Endothelial cell (in vitro differentiated cells): ENCODE data around the gene LARP6. TPM values are rescaled to one million over a fixed set of nuclear protein-coding genes. Genes with fewer than 3 reads are reported as not detected.
A peak's percentile ranks its signal among the peaks of the same experiment; 100 is the strongest.

Experiments used
- DNase-seq: peaks from one replicate; pipeline ENCODE4 v3.0.0; 2021; ENCODE audit warnings: low spot score
- H3K27ac Mint-ChIP-seq: one replicate; pipeline ENCODE4 v1.8.0; 2021; ENCODE audit warnings: mixed read lengths, inconsistent platforms; ENCODE audit not compliant: unreplicated experiment
- H3K27me3 Mint-ChIP-seq: one replicate; pipeline ENCODE4 v1.8.0; 2021; ENCODE audit warnings: mild to moderate bottlenecking, moderate library complexity, mixed read lengths, inconsistent platforms; ENCODE audit not compliant: unreplicated experiment
- H3K36me3 Mint-ChIP-seq: one replicate; pipeline ENCODE4 v1.8.0; 2021; ENCODE audit warnings: mild to moderate bottlenecking, low read depth, mixed read lengths, inconsistent platforms; ENCODE audit not compliant: unreplicated experiment
- H3K4me1 Mint-ChIP-seq: one replicate; pipeline ENCODE4 v1.8.0; 2021; ENCODE audit warnings: mild to moderate bottlenecking, mixed read lengths, inconsistent platforms; ENCODE audit not compliant: unreplicated experiment
- H3K4me3 Mint-ChIP-seq: one replicate; pipeline ENCODE4 v1.8.0; 2021; ENCODE audit warnings: mild to moderate bottlenecking, mixed read lengths, inconsistent platforms; ENCODE audit not compliant: unreplicated experiment
- H3K9me3 Mint-ChIP-seq: one replicate; pipeline ENCODE4 v1.8.0; 2021; ENCODE audit warnings: mixed read lengths, inconsistent platforms; ENCODE audit not compliant: unreplicated experiment
- total RNA-seq: library from RNA; stranded (reverse); fragmentation: NEBNext Ultra II Directional; extraction: Animal tissue kit (Norgen Biotek cat#: 25700); gene quantifications from one replicate; pipeline ENCODE4 v1.2.1, GENCODE V29; 2021; ENCODE audit not compliant: unreplicated experiment
- TF ChIP-seq, protein P1 (sequence below): fragments of 200-600 bp; sonication (generic); IDR thresholded peaks from one replicate; pipeline ENCODE4 v1.5.0; 2021; ENCODE audit warnings: antibody characterized with exemption; ENCODE audit not compliant: unreplicated experiment

Gene LARP6
- total RNA-seq, 1 donor from 2014 or later = 4.5 TPM

DNA sequence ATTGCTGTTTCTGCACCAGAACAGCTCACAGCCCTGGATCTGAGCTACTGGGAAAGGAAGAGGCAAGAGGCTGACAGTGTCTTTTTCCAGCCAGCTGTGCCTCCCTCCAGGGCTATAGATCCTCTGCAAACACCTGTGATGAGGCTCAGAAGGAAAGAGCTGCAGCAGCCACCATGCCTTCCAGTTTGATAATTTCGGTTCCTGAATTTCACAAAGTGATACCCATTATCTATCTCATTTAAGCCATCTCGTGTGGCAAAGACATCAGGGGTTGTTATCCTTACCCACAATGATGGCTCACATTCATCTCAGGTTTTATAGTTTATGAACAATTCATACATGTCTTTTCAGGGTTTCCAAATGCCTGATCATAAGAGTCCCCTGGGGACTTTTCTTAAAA lies 1.8 kb upstream of the LARP6 start:
- no peaks in the 10 kb centered on the region for H3K9me3 Mint-ChIP-seq

DNA sequence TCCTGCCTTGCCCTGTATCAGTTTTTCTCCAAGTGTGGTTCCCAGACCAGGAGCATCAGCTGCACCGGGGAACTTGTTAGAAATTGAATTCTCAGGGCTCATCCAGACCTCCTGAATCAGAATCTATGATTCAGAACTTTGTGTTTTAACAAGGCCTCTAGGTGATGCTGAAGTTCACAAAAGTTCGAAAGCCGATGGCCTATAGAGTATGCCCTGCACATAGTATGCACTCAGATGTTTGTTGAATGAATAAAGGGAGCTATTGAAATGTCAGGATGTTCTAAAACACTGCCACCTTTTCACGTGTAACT lies 664 bp upstream of the LARP6 start:
- H3K4me3 Mint-ChIP-seq = peak overlapping the region; percentile 94
- H3K36me3 Mint-ChIP-seq = no peaks in the 10 kb centered on the region
- H3K4me1 Mint-ChIP-seq = peaks cover 8% of the 10 kb centered on the region
- no peak for DNase-seq
- H3K27ac Mint-ChIP-seq = peak overlapping the region; percentile 42
- TF ChIP-seq, protein P1, sequence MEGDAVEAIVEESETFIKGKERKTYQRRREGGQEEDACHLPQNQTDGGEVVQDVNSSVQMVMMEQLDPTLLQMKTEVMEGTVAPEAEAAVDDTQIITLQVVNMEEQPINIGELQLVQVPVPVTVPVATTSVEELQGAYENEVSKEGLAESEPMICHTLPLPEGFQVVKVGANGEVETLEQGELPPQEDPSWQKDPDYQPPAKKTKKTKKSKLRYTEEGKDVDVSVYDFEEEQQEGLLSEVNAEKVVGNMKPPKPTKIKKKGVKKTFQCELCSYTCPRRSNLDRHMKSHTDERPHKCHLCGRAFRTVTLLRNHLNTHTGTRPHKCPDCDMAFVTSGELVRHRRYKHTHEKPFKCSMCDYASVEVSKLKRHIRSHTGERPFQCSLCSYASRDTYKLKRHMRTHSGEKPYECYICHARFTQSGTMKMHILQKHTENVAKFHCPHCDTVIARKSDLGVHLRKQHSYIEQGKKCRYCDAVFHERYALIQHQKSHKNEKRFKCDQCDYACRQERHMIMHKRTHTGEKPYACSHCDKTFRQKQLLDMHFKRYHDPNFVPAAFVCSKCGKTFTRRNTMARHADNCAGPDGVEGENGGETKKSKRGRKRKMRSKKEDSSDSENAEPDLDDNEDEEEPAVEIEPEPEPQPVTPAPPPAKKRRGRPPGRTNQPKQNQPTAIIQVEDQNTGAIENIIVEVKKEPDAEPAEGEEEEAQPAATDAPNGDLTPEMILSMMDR = no peak
- H3K9me3 Mint-ChIP-seq = no peaks in the 10 kb centered on the region
- peaks cover 4% of the 10 kb centered on the region for H3K27me3 Mint-ChIP-seq

More for the DNA sequence above, 1.8 kb upstream of the LARP6 start:
- H3K4me1 Mint-ChIP-seq = peaks cover 8% of the 10 kb centered on the region
- no peak overlapping the region for H3K4me3 Mint-ChIP-seq
- DNase-seq = no peak
- no peaks in the 10 kb centered on the region for H3K36me3 Mint-ChIP-seq
- H3K27me3 Mint-ChIP-seq = peaks cover 4% of the 10 kb centered on the region
- TF ChIP-seq, protein P1 = no peak
- no peak overlapping the region for H3K27ac Mint-ChIP-seq

DNA sequence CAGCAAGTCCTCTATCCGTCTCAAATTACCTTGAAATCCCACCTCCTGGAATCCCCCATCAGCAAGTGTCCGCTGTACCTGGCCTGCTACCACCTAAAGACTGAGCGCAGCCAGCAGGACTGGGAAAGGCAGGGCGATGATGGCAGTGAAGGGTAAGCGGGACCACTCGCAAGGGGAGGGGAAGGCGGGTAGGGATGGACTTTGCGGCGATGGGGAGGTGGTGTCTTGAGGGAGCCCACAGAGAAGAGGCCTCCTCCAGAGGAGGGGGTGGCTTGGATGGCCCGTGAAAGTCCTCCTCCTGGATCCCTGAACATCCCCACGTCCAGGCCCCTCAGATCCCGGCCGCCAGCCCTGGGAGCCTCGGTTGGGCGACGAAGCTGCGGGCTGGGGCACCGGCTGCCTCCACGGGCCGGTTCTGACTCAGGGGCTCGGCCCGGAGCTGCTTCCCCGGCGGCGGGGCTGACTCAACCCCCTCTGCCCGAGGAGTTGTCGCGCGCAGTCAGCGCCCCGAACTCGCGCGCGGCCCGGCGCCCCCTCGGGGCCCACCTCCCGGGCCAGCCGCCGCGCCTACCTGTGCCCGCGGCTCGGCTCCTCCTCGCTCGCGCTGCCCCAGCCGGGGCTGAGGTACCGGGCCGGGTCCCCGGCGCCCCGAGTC lies 512 bp downstream of the LARP6 start:
- Mint-ChIP-seq H3K4me1 (peaks cover 8% of the 10 kb centered on the region), H3K4me3 (peak overlapping the region; percentile 90), H3K9me3 (no peaks in the 10 kb centered on the region), H3K27ac (no peak overlapping the region), H3K36me3 (no peaks in the 10 kb centered on the region), H3K27me3 (peaks cover 3% of the 10 kb centered on the region)
- TF ChIP-seq, protein P1 = no peak
- DNase-seq = peak; percentile 25

DNA sequence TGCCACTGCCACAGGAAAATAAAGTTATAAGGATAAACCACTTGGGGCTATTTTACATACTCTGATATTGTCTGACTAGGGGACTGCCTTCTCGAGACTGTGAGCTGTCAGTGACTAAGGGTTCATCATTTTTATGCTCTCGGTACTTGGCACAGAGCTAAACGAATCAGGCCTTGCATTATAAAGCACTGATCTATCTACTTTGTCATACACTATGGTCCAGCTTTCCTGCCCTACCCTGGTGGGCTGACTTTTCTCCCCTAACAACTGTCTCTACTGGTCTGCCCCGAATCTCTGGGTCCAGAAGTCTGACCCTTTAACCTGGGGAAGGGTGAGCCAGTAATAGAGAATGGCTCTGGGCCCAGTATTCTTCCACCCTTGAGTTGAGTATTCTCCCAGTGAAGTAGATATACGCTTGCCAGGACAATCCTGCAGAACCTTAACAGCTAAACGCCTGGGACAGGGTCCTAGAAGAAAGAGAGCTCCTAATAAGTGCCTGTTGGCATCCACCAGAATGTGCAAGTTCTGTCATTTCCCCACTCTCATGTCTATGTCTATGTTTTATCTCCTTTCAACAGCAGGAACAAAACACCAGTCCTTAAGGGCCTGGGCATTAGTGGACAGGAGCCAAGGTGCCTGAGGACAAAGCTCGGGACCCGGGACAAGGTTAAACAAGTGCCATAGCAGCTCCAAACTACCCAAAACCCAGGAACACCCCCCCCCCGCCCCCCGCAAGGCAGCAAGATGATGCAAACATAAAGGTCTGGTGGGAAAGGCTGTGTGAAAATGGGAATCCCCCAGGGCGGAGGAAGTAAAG lies 1.2 kb downstream of the LARP6 start:
- Mint-ChIP-seq H3K4me3 (peak overlapping the region; percentile 90), H3K27ac (no peak overlapping the region), H3K4me1 (peaks cover 8% of the 10 kb centered on the region), H3K9me3 (no peaks in the 10 kb centered on the region), H3K36me3 (no peaks in the 10 kb centered on the region), H3K27me3 (peaks cover 3% of the 10 kb centered on the region)
- no peak for DNase-seq
- TF ChIP-seq, protein P1 = no peak

GRCh38 chr15:70851889-70852288 lies 2.1 kb downstream of the LARP6 start:
- no peak for DNase-seq
- TF ChIP-seq, protein P1 = no peak
- Mint-ChIP-seq H3K4me1 (peaks cover 8% of the 10 kb centered on the region), H3K4me3 (no peak overlapping the region), H3K27me3 (peaks cover 3% of the 10 kb centered on the region), H3K9me3 (no peaks in the 10 kb centered on the region), H3K36me3 (no peaks in the 10 kb centered on the region), H3K27ac (no peak overlapping the region)
